Naive thymus-derived CD8-positive, alpha-beta T cell (primary cell): ENCODE measurements around the gene DNAJC30. TPM values are rescaled to one million over a fixed set of nuclear protein-coding genes. Genes with fewer than 3 reads are reported as not detected.
A peak's percentile ranks its signal among the peaks of the same experiment; 100 is the strongest.

Source experiments
- ATAC-seq, 2 donors: fragments of 150-1000 bp; cut with Tn5 transposase in 1 of 2; sonication (Bioruptor Pico), chemical (Tn5 transposase) in 1 of 2; 1 replicate in 1 of 2; 2 replicates in 1 of 2; pipeline ENCODE4 v1.10.0; 2021; ENCODE audit warnings: mild to moderate bottlenecking in 2 of 2, moderate library complexity in 2 of 2
- POLR2A ChIA-PET: fragments of 350-600 bp; sonication (Branson Sonifier 250); formaldehyde crosslinking; loops from one replicate; lab custom pipeline; 2021; ENCODE audit warnings: antibody characterized with exemption; lab: Charles Lee
- DNase-seq, 10 donors: peaks; one replicate each; pipeline versions ENCODE4 v3.0.0 to v3.0.0-alpha.2; 2020 to 2022
- H3K27ac Mint-ChIP-seq, 10 donors: one replicate each; pipeline ENCODE4 v1.8.0; 2020 to 2022; ENCODE audit warnings: mild to moderate bottlenecking in 10 of 10, mixed read lengths in 10 of 10, moderate library complexity in 4 of 10, inconsistent platforms in 1 of 10
- H3K27me3 Mint-ChIP-seq, 5 donors: one replicate each; pipeline ENCODE4 v1.8.0; 2021 to 2022; ENCODE audit warnings: mixed read lengths in 5 of 5
- H3K36me3 Mint-ChIP-seq, 3 donors: one replicate each; pipeline ENCODE4 v1.8.0; 2020 to 2022; ENCODE audit warnings: mixed read lengths in 3 of 3, mild to moderate bottlenecking in 2 of 3, inconsistent platforms in 1 of 3
- H3K4me1 Mint-ChIP-seq, 4 donors: one replicate each; pipeline ENCODE4 v1.8.0; 2021 to 2022; ENCODE audit warnings: mixed read lengths in 4 of 4
- H3K4me3 Mint-ChIP-seq, 10 donors: one replicate each; pipeline ENCODE4 v1.8.0; 2020 to 2022; ENCODE audit warnings: mild to moderate bottlenecking in 10 of 10, mixed read lengths in 10 of 10, moderate library complexity in 6 of 10, inconsistent platforms in 1 of 10
- H3K9me3 Mint-ChIP-seq, 9 donors: one replicate each; pipeline ENCODE4 v1.8.0; 2020 to 2022; ENCODE audit warnings: mixed read lengths in 9 of 9, mild to moderate bottlenecking in 3 of 9, inconsistent platforms in 1 of 9, moderate library complexity in 1 of 9
- polyA plus RNA-seq, 3 donors: library from polyadenylated mRNA; unstranded; fragments of 300-500 nt; fragmentation: Illumina TruSeq; gene quantifications; one replicate each; pipeline ENCODE4 v1.2.3, GENCODE V29; 2021
- total RNA-seq, 8 experiments: library from RNA in 2 of 8; stranded (reverse) in 2 of 8; gene quantifications; one replicate each; pipeline ENCODE4 v1.2.3 and lab custom pipeline; 2021 to 2026

Gene DNAJC30
- total and polyA plus RNA-seq, 5 experiments from 2014 or later: 10.1 to 23.7 (median 13.3) TPM

GRCh38 chr7:73699370-73700068 is 16.3 kb upstream of the DNAJC30 start:
- DNase-seq: no peak
- no peak for ATAC-seq
- Mint-ChIP-seq H3K27ac (peak overlapping the region in 2 of 10 donors; percentile 53 to 66), H3K9me3 (no peaks in the 10 kb centered on the region), H3K4me1 (peaks cover 0 to 16% (median 5%) of the 10 kb centered on the region in 4 donors), H3K4me3 (no peak overlapping the region), H3K36me3 (peaks cover 5 to 49% (median 18%) of the 10 kb centered on the region in 3 donors), H3K27me3 (no peaks in the 10 kb centered on the region)
- POLR2A ChIA-PET: no interaction called here

- H3K27me3 Mint-ChIP-seq: no peaks in the 10 kb centered on the region
- H3K4me3 Mint-ChIP-seq: no peak overlapping the region
- peaks cover 0 to 11% (median 4%) of the 10 kb centered on the region in 4 donors for H3K4me1 Mint-ChIP-seq
- POLR2A ChIA-PET: no interaction called here
- no peak for DNase-seq
- peak overlapping the region in 2 of 10 donors; percentile 16 to 49 for H3K27ac Mint-ChIP-seq
- no peaks in the 10 kb centered on the region for H3K9me3 Mint-ChIP-seq
- peaks cover 5 to 53% (median 22%) of the 10 kb centered on the region in 3 donors for H3K36me3 Mint-ChIP-seq
- ATAC-seq: no peak
Observed at GRCh38 chr7:73698410-73698809, 15.2 kb upstream of the DNAJC30 start.

- POLR2A ChIA-PET: interaction anchor here (1.0 kb wide), 1 partner anchor 556 kb away, joined by 3 read pairs; no protein-coding TSS in a partner anchor
- H3K4me3 Mint-ChIP-seq: no peak overlapping the region
Observed at GRCh38 chr7:73696372-73696771, 13.1 kb upstream of the DNAJC30 start.

GRCh38 chr7:73690646-73691045 is 7.4 kb upstream of the DNAJC30 start:
- Mint-ChIP-seq H3K27me3 (no peaks in the 10 kb centered on the region), H3K4me3 (no peak overlapping the region), H3K9me3 (no peaks in the 10 kb centered on the region), H3K4me1 (peaks cover 17 to 18% (median 17%) of the 10 kb centered on the region in 4 donors), H3K27ac (peak overlapping the region in 2 of 10 donors; percentile 58 to 70), H3K36me3 (peaks cover 3 to 83% (median 28%) of the 10 kb centered on the region in 3 donors)
- no peak for ATAC-seq
- DNase-seq: no peak
- POLR2A ChIA-PET: interaction anchor here (0.5 to 1.0 kb wide), 3 partner anchors 27 to 953 kb away, joined by 3 read pairs; no protein-coding TSS in a partner anchor

More at GRCh38 chr7:73696372-73696771, 13.1 kb upstream of the DNAJC30 start:
- no peak for ATAC-seq
- Mint-ChIP-seq H3K27me3 (no peaks in the 10 kb centered on the region), H3K36me3 (peaks cover 5 to 72% (median 30%) of the 10 kb centered on the region in 3 donors), H3K4me1 (peaks cover 0 to 9% (median 0%) of the 10 kb centered on the region in 4 donors), H3K9me3 (no peaks in the 10 kb centered on the region), H3K27ac (peak overlapping the region in 1 of 10 donors; percentile 51)
- no peak for DNase-seq

GRCh38 chr7:73688288-73688687 is 5.0 kb upstream of the DNAJC30 start:
- peaks cover 0 to 70% (median 18%) of the 10 kb centered on the region in 3 donors for H3K36me3 Mint-ChIP-seq
- POLR2A ChIA-PET: no interaction called here
- peaks cover 20 to 32% (median 28%) of the 10 kb centered on the region in 4 donors for H3K4me1 Mint-ChIP-seq
- H3K27me3 Mint-ChIP-seq: no peaks in the 10 kb centered on the region
- H3K4me3 Mint-ChIP-seq: no peak overlapping the region
- DNase-seq (no peak), ATAC-seq (no peak)
- peak overlapping the region in 1 of 10 donors; percentile 46 for H3K27ac Mint-ChIP-seq
- no peaks in the 10 kb centered on the region for H3K9me3 Mint-ChIP-seq

- Mint-ChIP-seq H3K9me3 (no peaks in the 10 kb centered on the region), H3K27ac (peak overlapping the region in 3 of 10 donors; percentile 20 to 64 (median 37)), H3K4me3 (peak overlapping the region; percentile 36 to 99 (median 61)), H3K4me1 (peaks cover 27 to 55% (median 51%) of the 10 kb centered on the region in 4 donors), H3K27me3 (no peaks in the 10 kb centered on the region), H3K36me3 (peaks cover 0 to 52% (median 11%) of the 10 kb centered on the region in 3 donors)
- POLR2A ChIA-PET: interaction anchor here (1.3 kb wide), 1 partner anchor 107 kb away, joined by 3 read pairs; the partner anchor contains the start of gene TBL2
- ATAC-seq (no peak), DNase-seq (peak in 1 of 10 donors; percentile 47)
Observed at GRCh38 chr7:73685311-73685710, 2.1 kb upstream of the DNAJC30 start.

- POLR2A ChIA-PET: interaction anchor here (0.6 to 1.3 kb wide), 7 partner anchors 19 to 906 kb away, joined by 3 to 5 read pairs (median 3); partner anchors contain the start of genes BAZ1B and TBL2
- H3K9me3 Mint-ChIP-seq: no peaks in the 10 kb centered on the region
- peaks cover 21 to 59% (median 46%) of the 10 kb centered on the region in 4 donors for H3K4me1 Mint-ChIP-seq
- no peaks in the 10 kb centered on the region for H3K27me3 Mint-ChIP-seq
- ATAC-seq (peak; percentile 29 to 35), DNase-seq (peak in 1 of 10 donors; percentile 41)
- peaks cover 0 to 43% (median 8%) of the 10 kb centered on the region in 3 donors for H3K36me3 Mint-ChIP-seq
- H3K27ac Mint-ChIP-seq: peak overlapping the region; percentile 85 to 99 (median 96)
- H3K4me3 Mint-ChIP-seq: peak overlapping the region; percentile 94 to 99 (median 97)
Observed at GRCh38 chr7:73683788-73684693, 788 bp upstream of the DNAJC30 start.

GRCh38 chr7:73682745-73683055 is 553 bp downstream of the DNAJC30 start:
- no peaks in the 10 kb centered on the region for H3K27me3 Mint-ChIP-seq
- peaks cover 17 to 56% (median 40%) of the 10 kb centered on the region in 4 donors for H3K4me1 Mint-ChIP-seq
- ATAC-seq (no peak), DNase-seq (no peak)
- POLR2A ChIA-PET: no interaction called here
- H3K27ac Mint-ChIP-seq: peak overlapping the region; percentile 63 to 99 (median 96)
- H3K9me3 Mint-ChIP-seq: no peaks in the 10 kb centered on the region
- peak overlapping the region; percentile 94 to 99 (median 97) for H3K4me3 Mint-ChIP-seq
- peaks cover 0 to 46% (median 14%) of the 10 kb centered on the region in 3 donors for H3K36me3 Mint-ChIP-seq

- Mint-ChIP-seq H3K27ac (peak overlapping the region in 5 of 10 donors; percentile 10 to 99 (median 54)), H3K27me3 (no peaks in the 10 kb centered on the region), H3K4me3 (peak overlapping the region; percentile 63 to 99 (median 96)), H3K4me1 (peaks cover 17 to 50% (median 37%) of the 10 kb centered on the region in 4 donors), H3K36me3 (peaks cover 0 to 35% (median 16%) of the 10 kb centered on the region in 3 donors), H3K9me3 (no peaks in the 10 kb centered on the region)
- DNase-seq (no peak), ATAC-seq (no peak)
- POLR2A ChIA-PET: interaction anchor here (0.6 kb wide), 1 partner anchor 23 kb away, joined by 4 read pairs; no protein-coding TSS in a partner anchor
Observed at GRCh38 chr7:73681031-73681430, 2.2 kb downstream of the DNAJC30 start.

- H3K27ac Mint-ChIP-seq: peak overlapping the region in 2 of 10 donors; percentile 10 to 37
- no peak for ATAC-seq
Observed at GRCh38 chr7:73680501-73680900, 2.8 kb downstream of the DNAJC30 start.

GRCh38 chr7:73679709-73680108 is 3.5 kb downstream of the DNAJC30 start:
- no peaks in the 10 kb centered on the region for H3K9me3 Mint-ChIP-seq
- H3K4me3 Mint-ChIP-seq: peak overlapping the region in 1 of 10 donors; percentile 24
- DNase-seq (no peak), ATAC-seq (no peak)
- POLR2A ChIA-PET: interaction anchor here (0.7 kb wide), 1 partner anchor 10 kb away, joined by 3 read pairs; no protein-coding TSS in a partner anchor
- peaks cover 17 to 43% (median 34%) of the 10 kb centered on the region in 4 donors for H3K4me1 Mint-ChIP-seq
- no peaks in the 10 kb centered on the region for H3K27me3 Mint-ChIP-seq
- H3K27ac Mint-ChIP-seq: no peak overlapping the region
- peaks cover 0 to 34% (median 16%) of the 10 kb centered on the region in 3 donors for H3K36me3 Mint-ChIP-seq

More at GRCh38 chr7:73680501-73680900, 2.8 kb downstream of the DNAJC30 start:
- Mint-ChIP-seq H3K27me3 (no peaks in the 10 kb centered on the region), H3K4me3 (peak overlapping the region in 7 of 10 donors; percentile 11 to 98 (median 94)), H3K4me1 (peaks cover 17 to 48% (median 37%) of the 10 kb centered on the region in 4 donors), H3K36me3 (peaks cover 0 to 34% (median 16%) of the 10 kb centered on the region in 3 donors), H3K9me3 (no peaks in the 10 kb centered on the region)
- no peak for DNase-seq
- POLR2A ChIA-PET: interaction anchor here (0.6 to 0.7 kb wide), 2 partner anchors 9 to 22 kb away, joined by 3 to 4 read pairs; no protein-coding TSS in a partner anchor

GRCh38 chr7:73678862-73679261 is 4.4 kb downstream of the DNAJC30 start:
- no peaks in the 10 kb centered on the region for H3K9me3 Mint-ChIP-seq
- H3K4me3 Mint-ChIP-seq: no peak overlapping the region
- peaks cover 0 to 34% (median 16%) of the 10 kb centered on the region in 3 donors for H3K36me3 Mint-ChIP-seq

More at GRCh38 chr7:73678862-73679261, 4.4 kb downstream of the DNAJC30 start:
- Mint-ChIP-seq H3K27ac (no peak overlapping the region), H3K4me1 (peaks cover 15 to 40% (median 31%) of the 10 kb centered on the region in 4 donors), H3K27me3 (no peaks in the 10 kb centered on the region)
- POLR2A ChIA-PET: no interaction called here
- DNase-seq: no peak
- ATAC-seq: no peak
